SU-DHL-6 (cell line): ENCODE measurements around the gene ZFAND3.

Experiments used
- H2AFZ ChIP-seq: fragments of 200-600 bp; sonication (generic); 2 replicates; pipeline ENCODE4 v1.6.1; 2014; ENCODE audit warnings: low read depth, mild to moderate bottlenecking, moderate library complexity, mixed read lengths, antibody characterized with exemption, low read length; ENCODE audit not compliant: severe bottlenecking
- H3F3A ChIP-seq: fragments of 200-600 bp; shearing (Covaris generic); 2 replicates; pipeline ENCODE4 v1.6.0; 2016; ENCODE audit warnings: antibody characterized with exemption, mild to moderate bottlenecking; ENCODE audit not compliant: insufficient read depth
- H3K27ac ChIP-seq: fragments of 200-600 bp; sonication (generic); 2 replicates; pipeline ENCODE4 v1.5.1; 2016; ENCODE audit warnings: low read depth, mild to moderate bottlenecking, low read length, moderate library complexity, mixed read lengths
- H3K27me3 ChIP-seq: fragments of 200-600 bp; sonication (generic), shearing (Covaris generic); 2 replicates; pipeline ENCODE4 v1.6.0; 2014; ENCODE audit warnings: mild to moderate bottlenecking, low read length
- H3K36me3 ChIP-seq: fragments of 200-600 bp; sonication (generic); 2 replicates; pipeline ENCODE4 v1.6.1; 2014; ENCODE audit warnings: mild to moderate bottlenecking, low read length, mixed read lengths
- H3K4me2 ChIP-seq: fragments of 300-600, 200-600 bp; shearing (Covaris generic), sonication (generic); 2 replicates; pipeline ENCODE4 v1.6.0; 2014; ENCODE audit warnings: low read length, low read depth, mild to moderate bottlenecking; ENCODE audit not compliant: poor library complexity, severe bottlenecking
- H3K4me3 ChIP-seq: fragments of 200-600 bp; sonication (generic); 2 replicates; pipeline ENCODE4 v1.5.1; 2014; ENCODE audit warnings: antibody characterized with exemption, low read length, mild to moderate bottlenecking, mixed read lengths; ENCODE audit not compliant: insufficient read depth, poor library complexity, severe bottlenecking
- H3K79me2 ChIP-seq: fragments of 200-600 bp; sonication (generic); 2 replicates; pipeline ENCODE4 v1.6.1; 2014; ENCODE audit warnings: mild to moderate bottlenecking, low read length, moderate library complexity; ENCODE audit not compliant: insufficient read depth
- H3K9ac ChIP-seq: fragments of 200-600 bp; sonication (generic); 2 replicates; pipeline ENCODE4 v1.7.0; 2014; ENCODE audit warnings: mild to moderate bottlenecking, low read length
- H3K9me2 ChIP-seq: fragments of 200-600 bp; sonication (generic); replicated peaks from 2 replicates; pipeline ENCODE4 v1.6.1; 2014; ENCODE audit warnings: low read length; ENCODE audit not compliant: insufficient read depth
- H3K9me3 ChIP-seq: fragments of 200-600 bp; sonication (generic); 2 replicates; pipeline ENCODE4 v1.6.1; 2014; ENCODE audit warnings: low read length, mixed read lengths; ENCODE audit not compliant: insufficient read depth
- H4K20me1 ChIP-seq: fragments of 200-600 bp; sonication (generic); 2 replicates; pipeline ENCODE4 v1.6.1; 2014; ENCODE audit warnings: low read depth, mild to moderate bottlenecking, antibody characterized with exemption, low read length, moderate library complexity, mixed read lengths
- EZH2phosphoT487 ChIP-seq: fragments of 200-600 bp; sonication (generic), shearing (Covaris generic); conservative IDR thresholded peaks from 2 replicates; pipeline ENCODE4 v1.6.1; 2018; ENCODE audit warnings: mild to moderate bottlenecking, antibody characterized with exemption, low read length, moderate library complexity, mixed read lengths
- TF ChIP-seq, protein P1 (sequence below): fragments of 200-600 bp; sonication (generic); IDR thresholded peaks from one replicate; pipeline ENCODE4 v1.5.1; 2017; ENCODE audit warnings: antibody characterized with exemption, mild to moderate bottlenecking, low read length, moderate library complexity; ENCODE audit not compliant: insufficient read depth, poor library complexity, severe bottlenecking

ZFAND3 gene

DNA sequence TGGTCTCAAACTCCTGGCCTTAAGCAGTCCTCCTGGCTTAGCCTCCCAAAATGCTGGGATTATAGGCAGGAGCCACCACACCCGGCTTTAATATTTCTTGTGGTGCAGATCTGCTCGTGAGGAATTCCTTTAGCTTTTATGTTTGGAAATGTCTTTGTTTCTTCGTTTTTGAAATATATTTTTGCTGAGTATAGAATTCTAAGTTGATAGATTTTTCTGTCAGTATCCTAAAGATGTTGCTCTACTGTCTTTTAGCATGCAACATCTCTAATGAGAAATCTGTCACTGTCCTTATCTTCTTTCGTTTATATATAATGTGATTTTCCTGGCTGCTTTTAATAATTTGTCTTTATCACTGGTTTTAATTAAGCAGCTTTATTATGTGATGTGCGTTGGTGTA, 75.1 kb downstream of the ZFAND3 start:
- Histone ChIP-seq H3F3A (peaks cover 18% of the 10 kb centered on the region), H4K20me1 (peaks cover 60% of the 10 kb centered on the region), H3K79me2 (peaks cover 33% of the 10 kb centered on the region; the same call in 1 of the 2 replicates), H3K27me3 (no peaks in the 10 kb centered on the region), H3K27ac (no peak overlapping the region), H3K9ac (no peak overlapping the region), H3K9me2 (no peaks in the 10 kb centered on the region), H3K9me3 (no peaks in the 10 kb centered on the region), H3K4me3 (no peak overlapping the region), H2AFZ (no peak overlapping the region), H3K36me3 (no peaks in the 10 kb centered on the region), H3K4me2 (no peak overlapping the region)
- TF ChIP-seq, protein P1, sequence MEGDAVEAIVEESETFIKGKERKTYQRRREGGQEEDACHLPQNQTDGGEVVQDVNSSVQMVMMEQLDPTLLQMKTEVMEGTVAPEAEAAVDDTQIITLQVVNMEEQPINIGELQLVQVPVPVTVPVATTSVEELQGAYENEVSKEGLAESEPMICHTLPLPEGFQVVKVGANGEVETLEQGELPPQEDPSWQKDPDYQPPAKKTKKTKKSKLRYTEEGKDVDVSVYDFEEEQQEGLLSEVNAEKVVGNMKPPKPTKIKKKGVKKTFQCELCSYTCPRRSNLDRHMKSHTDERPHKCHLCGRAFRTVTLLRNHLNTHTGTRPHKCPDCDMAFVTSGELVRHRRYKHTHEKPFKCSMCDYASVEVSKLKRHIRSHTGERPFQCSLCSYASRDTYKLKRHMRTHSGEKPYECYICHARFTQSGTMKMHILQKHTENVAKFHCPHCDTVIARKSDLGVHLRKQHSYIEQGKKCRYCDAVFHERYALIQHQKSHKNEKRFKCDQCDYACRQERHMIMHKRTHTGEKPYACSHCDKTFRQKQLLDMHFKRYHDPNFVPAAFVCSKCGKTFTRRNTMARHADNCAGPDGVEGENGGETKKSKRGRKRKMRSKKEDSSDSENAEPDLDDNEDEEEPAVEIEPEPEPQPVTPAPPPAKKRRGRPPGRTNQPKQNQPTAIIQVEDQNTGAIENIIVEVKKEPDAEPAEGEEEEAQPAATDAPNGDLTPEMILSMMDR, result no peak
- TF ChIP-seq EZH2phosphoT487, result no peak

DNA sequence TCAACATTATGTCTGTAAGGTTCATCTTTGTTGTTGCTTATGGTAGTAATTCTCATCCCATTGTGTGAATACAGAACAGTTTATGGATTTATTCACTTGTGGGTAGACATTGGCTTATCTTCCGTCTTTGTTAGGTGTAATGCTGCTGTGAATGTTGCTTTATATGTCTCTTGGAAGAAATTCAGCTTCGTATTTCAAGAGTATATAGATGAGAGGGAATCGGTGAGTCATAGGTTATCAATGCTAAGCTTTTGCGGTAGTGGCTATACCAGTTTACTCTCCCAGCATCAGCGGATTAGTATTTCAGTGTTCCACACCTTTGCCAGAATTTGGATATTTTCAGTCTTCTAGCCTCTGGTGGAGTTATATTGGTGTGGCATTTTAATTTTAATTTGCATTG, 77.8 kb downstream of the ZFAND3 start:
- Histone ChIP-seq H3K36me3 (no peaks in the 10 kb centered on the region), H3K9me2 (no peaks in the 10 kb centered on the region), H3K27me3 (no peaks in the 10 kb centered on the region), H3K9me3 (no peaks in the 10 kb centered on the region), H4K20me1 (peaks cover 59% of the 10 kb centered on the region), H3K79me2 (peaks cover 31% of the 10 kb centered on the region; the same call in 1 of the 2 replicates), H3K9ac (no peak overlapping the region), H3K27ac (no peak overlapping the region), H3K4me3 (no peak overlapping the region), H3F3A (peaks cover 16% of the 10 kb centered on the region), H3K4me2 (no peak overlapping the region), H2AFZ (no peak overlapping the region)
- TF ChIP-seq EZH2phosphoT487, result no peak
- TF ChIP-seq, protein P1, result no peak

DNA sequence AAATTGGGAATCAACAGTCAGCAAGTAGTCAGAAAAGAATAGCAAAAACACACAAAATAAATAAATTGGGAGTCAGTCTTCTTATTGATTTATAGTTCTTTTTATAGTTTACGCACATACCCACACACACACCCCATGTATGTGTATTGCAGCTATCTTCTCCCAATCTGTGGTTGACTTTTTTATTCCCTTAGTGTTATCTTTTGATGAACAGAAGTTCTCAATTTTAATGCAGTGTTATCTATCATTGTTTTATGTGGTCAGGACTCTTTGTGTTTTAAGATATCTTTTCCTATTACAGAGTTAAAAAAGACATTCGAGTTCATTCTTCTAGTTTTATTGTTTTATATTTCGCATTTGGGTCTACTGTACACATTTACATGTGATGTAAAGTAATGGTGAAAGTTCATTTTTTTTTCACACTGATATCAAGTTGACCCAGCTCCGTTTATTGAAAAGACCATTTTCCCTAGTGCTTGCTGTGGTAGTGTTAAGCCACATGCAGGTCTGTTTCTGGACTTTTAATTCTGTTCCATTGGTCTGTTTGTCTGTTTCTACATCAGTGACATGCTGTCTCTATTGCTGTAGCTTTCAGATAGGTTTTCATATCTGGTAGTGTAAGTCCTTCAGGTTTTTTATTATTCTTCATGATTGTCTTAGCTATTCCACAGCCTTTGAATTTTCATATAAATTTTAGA, 78.4 kb downstream of the ZFAND3 start:
- TF ChIP-seq, protein P1, result no peak
- TF ChIP-seq EZH2phosphoT487, result no peak
- H3K4me2 ChIP-seq, result no peak overlapping the region
- no peaks in the 10 kb centered on the region for H3K9me2 ChIP-seq
- no peaks in the 10 kb centered on the region for H3K36me3 ChIP-seq
- H4K20me1 ChIP-seq, result peaks cover 60% of the 10 kb centered on the region
- no peak overlapping the region for H3K27ac ChIP-seq
- H2AFZ ChIP-seq, result no peak overlapping the region
- no peaks in the 10 kb centered on the region for H3K27me3 ChIP-seq
- H3K9ac ChIP-seq, result no peak overlapping the region
- no peaks in the 10 kb centered on the region for H3K9me3 ChIP-seq
- H3K79me2 ChIP-seq, result peaks cover 31% of the 10 kb centered on the region; the same call in 1 of the 2 replicates
- peaks cover 10% of the 10 kb centered on the region for H3F3A ChIP-seq
- no peak overlapping the region for H3K4me3 ChIP-seq
